ENCODE measurements around the gene NR1H2.

DNA sequence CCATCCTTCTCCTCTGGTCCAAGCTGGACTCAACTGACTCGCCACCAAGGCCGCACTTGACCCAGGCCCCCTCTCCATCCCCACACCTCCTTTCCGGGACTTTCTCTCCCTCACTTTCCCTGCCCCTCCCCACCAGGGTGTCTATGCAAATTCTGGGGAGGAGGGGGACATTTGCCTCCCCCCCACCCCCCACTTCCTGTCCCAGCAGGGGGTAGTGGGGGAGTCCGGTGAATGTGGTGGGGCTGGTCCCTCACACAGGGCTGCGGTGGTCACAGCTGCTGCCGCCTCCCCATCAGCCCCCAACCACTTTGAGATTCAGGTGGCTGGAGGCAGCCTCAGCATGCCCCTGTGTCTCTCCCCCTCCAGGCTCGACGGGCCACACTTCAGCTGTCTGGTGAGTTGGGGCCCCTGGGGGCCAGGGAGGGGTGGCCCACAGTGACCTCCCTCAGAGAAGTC, 43.4 kb downstream of the NR1H2 start:
- TF ChIP-seq, protein P1, sequence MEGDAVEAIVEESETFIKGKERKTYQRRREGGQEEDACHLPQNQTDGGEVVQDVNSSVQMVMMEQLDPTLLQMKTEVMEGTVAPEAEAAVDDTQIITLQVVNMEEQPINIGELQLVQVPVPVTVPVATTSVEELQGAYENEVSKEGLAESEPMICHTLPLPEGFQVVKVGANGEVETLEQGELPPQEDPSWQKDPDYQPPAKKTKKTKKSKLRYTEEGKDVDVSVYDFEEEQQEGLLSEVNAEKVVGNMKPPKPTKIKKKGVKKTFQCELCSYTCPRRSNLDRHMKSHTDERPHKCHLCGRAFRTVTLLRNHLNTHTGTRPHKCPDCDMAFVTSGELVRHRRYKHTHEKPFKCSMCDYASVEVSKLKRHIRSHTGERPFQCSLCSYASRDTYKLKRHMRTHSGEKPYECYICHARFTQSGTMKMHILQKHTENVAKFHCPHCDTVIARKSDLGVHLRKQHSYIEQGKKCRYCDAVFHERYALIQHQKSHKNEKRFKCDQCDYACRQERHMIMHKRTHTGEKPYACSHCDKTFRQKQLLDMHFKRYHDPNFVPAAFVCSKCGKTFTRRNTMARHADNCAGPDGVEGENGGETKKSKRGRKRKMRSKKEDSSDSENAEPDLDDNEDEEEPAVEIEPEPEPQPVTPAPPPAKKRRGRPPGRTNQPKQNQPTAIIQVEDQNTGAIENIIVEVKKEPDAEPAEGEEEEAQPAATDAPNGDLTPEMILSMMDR (IDR thresholded peaks at IDR 0.05), result no peak
- TF ChIP-seq POLR2A (IDR thresholded peaks at IDR 0.05), result no peak
